HG03108 (cell line): ENCODE results near the gene KLHL11.

Source experiments
- ATAC-seq: cut with Tn5 transposase; IDR thresholded peaks from one replicate; pipeline ENCODE4 v1.9.1; 2021; ENCODE audit warnings: moderate library complexity; ENCODE audit not compliant: unreplicated experiment

The KLHL11 gene

GRCh38 chr17:41811549-41812380, 53.5 kb downstream of the KLHL11 start, which contains the start of gene P3H4:
Gene P3H4 (minus strand): TSS chr17:41811949. CDS start chr17:41811915, 34 bp downstream.
- ATAC-seq: peak; percentile 59

- peak; percentile 8 for ATAC-seq
Measured at GRCh38 chr17:41810659-41811548, 54.3 kb downstream of the KLHL11 start.

- ATAC-seq: no peak
Measured at GRCh38 chr17:41806685-41807445, 58.4 kb downstream of the KLHL11 start.
